ENCODE data around the gene AFAP1L1. TPM values are rescaled to one million over a fixed set of nuclear protein-coding genes. Genes with fewer than 3 reads are reported as not detected.

The AFAP1L1 gene
- total and polyA plus RNA-seq, 10 of the 15 experiments (the other 5 are each of a cell fraction or from before 2014, with no cell fraction given) = 0.11 TPM; not detected in 9

DNA sequence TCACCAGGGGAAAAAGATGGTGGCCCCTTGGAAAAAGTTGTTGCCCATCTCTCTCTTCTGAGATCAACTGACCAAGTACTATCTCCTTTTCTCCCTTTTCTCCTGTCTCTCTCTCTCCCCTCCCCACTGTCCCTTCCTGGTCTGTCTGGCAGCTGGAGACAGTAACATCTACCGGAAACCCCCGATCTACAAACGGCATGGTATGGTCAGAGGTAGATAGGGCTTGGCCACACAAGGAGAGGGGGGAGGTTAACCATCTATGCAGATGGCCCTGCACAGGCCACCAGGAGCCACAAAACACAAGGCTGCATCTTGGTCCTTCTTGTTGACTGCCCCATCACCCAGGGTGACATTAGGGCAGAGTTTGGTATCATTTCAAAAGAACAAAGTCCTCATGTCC lies 29.3 kb upstream of the AFAP1L1 start:
- CTCF ChIA-PET = no interaction called here
- intact Hi-C loops (cut with micrococcal nuclease; ENCODE audit: unreplicated experiment) = no loop called here

More for the DNA sequence above, 29.3 kb upstream of the AFAP1L1 start:
- in situ Hi-C loops (cut with MboI) = no loop called here
- FAIRE-seq (no peak), DNase-seq (ENCODE audit: low read depth, low spot score) (no peak), ATAC-seq (no peak)
- Histone ChIP-seq H3K36me3 (ENCODE audit: control insufficient read depth in 2 of 2, insufficient read depth in 2 of 2, low read length in 1 of 2) (no peaks in the 10 kb centered on the region), H3K4me2 (ENCODE audit: control insufficient read depth, insufficient read depth) (no peak overlapping the region), H3K4me3 (no peak overlapping the region), H4K20me1 (ENCODE audit: control insufficient read depth, insufficient read depth) (no peaks in the 10 kb centered on the region), H3K27ac (ENCODE audit: control insufficient read depth, insufficient read depth) (no peak overlapping the region), H3K9me3 (replicated peaks; ENCODE audit: control insufficient read depth, insufficient read depth, low read length) (no peaks in the 10 kb centered on the region), H3K27me3 (replicated peaks in 1 of 2; ENCODE audit: control insufficient read depth in 2 of 2, insufficient read depth in 2 of 2, low read length in 1 of 2) (no peaks in the 10 kb centered on the region), H3K9ac (ENCODE audit: control insufficient read depth, insufficient read depth, low read length) (no peak overlapping the region), H2AFZ (ENCODE audit: control insufficient read depth, low read depth, low read length) (no peak overlapping the region), H3K79me2 (ENCODE audit: control insufficient read depth, insufficient read depth, low read length) (no peaks in the 10 kb centered on the region), H3K4me1 (ENCODE audit: control insufficient read depth, insufficient read depth, low read length) (no peaks in the 10 kb centered on the region)
- WGBS (ENCODE audit: insufficient coverage, insufficient replicate concordance, low lambda C conversion rate, missing lambda C conversion rate) = 48% methylated on average over 3 of the region's 3 CpGs
- BruUV-seq (replicated peaks) = no TSS peak
- ChIA-PET RAD21 (ENCODE audit: unreplicated experiment) (no interaction called here), SMC1A (ENCODE audit: uncharacterized antibody, unreplicated experiment) (no interaction called here), POLR2A (no interaction called here)
- no peak for TF ChIP-seq MLLT1 (IDR thresholded peaks at IDR 0.05)
- no peak for TF ChIP-seq NKRF (conservative IDR thresholded peaks at IDR 0.05)
- TF ChIP-seq SRF (IDR thresholded peaks at IDR 0.05; ENCODE audit: low read depth in 2 of 2, low read length in 2 of 2) = no peak

Data from GM12878 (cell line).